ENCODE results near the gene TEK.
"Not testable (repeated sequence)": the region's sequence is repeated elsewhere in the genome, so short reads cannot be mapped to it uniquely, and the experiment has no call there.

Gene TEK

DNA sequence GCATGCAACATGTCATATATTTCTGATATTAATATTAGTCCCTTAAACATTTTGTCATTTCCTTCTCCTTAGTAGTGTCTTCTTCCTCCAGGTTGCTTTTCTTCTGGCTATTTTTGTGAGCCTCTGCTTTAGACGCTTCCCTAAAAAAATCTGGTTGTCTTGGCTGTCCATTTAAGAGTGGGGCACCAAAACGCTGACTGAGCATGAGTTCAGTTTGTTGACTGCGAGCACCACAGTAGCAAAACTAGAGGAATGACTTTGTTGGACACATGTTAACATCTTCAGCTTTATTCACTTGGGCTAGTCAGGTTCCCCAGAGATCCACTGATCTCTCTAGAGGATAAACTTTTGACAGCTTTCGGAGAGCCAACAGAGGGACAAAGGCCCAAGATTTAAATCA is 19.3 kb upstream of the TEK start:
- H3K27ac ChIP-seq (ENCODE audit: low read length): no peak overlapping the region
- H3K9ac ChIP-seq (ENCODE audit: low read depth, low read length): no peak overlapping the region
- no peaks in the 10 kb centered on the region for H3K36me3 ChIP-seq (ENCODE audit: insufficient read depth, low read length)
- no peak for TF ChIP-seq EZH2 (IDR thresholded peaks at IDR 0.05; ENCODE audit: borderline replicate concordance, low read depth, low read length, severe bottlenecking)
- no peaks in the 10 kb centered on the region for H3K79me2 ChIP-seq (ENCODE audit: insufficient read depth, low read length)
- no peaks in the 10 kb centered on the region for H3K4me1 ChIP-seq (ENCODE audit: insufficient read depth, low read length)
- no peaks in the 10 kb centered on the region for H3K27me3 ChIP-seq (ENCODE audit: insufficient read depth, low read length, poor library complexity)
- DNase-seq (no peak), ATAC-seq (ENCODE audit: insufficient read depth, low read depth) (no peak)
- no peak overlapping the region for H3K4me2 ChIP-seq (ENCODE audit: insufficient read depth, low read length)
- H2AFZ ChIP-seq (ENCODE audit: low read depth, low read length): no peak overlapping the region
- H4K20me1 ChIP-seq (ENCODE audit: insufficient read depth, low read length): no peaks in the 10 kb centered on the region
- no peaks in the 10 kb centered on the region for H3K9me3 ChIP-seq (ENCODE audit: insufficient read depth, low read length, severe bottlenecking)
- H3K4me3 ChIP-seq (ENCODE audit: low read depth in 1 of 2, low read length in 2 of 2): no peak overlapping the region

DNA sequence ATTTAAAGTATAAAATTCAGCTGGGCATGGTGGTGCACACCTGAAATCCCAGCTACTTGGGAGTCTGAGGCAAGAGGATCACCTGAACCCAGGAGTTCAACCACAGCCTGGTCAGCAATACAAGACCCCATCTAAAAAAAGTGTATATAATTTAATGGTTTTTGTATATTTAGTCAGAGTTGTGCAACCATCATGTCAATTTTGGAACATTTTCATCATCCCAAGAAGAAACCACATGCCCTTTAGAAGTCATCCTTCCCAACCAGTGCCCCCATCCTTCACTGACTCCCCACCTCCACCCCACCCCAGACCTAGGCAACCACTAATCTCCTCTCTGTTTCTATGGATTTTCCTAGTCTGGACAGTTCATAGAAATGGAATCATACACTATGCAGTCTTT is 18.8 kb upstream of the TEK start:
- Histone ChIP-seq H3K9me3 (ENCODE audit: insufficient read depth, low read length, severe bottlenecking) (no peaks in the 10 kb centered on the region), H3K79me2 (ENCODE audit: insufficient read depth, low read length) (no peaks in the 10 kb centered on the region), H2AFZ (ENCODE audit: low read depth, low read length) (no peak overlapping the region), H3K27me3 (ENCODE audit: insufficient read depth, low read length, poor library complexity) (no peaks in the 10 kb centered on the region), H3K27ac (ENCODE audit: low read length) (no peak overlapping the region), H3K4me3 (ENCODE audit: low read depth in 1 of 2, low read length in 2 of 2) (no peak overlapping the region), H3K9ac (ENCODE audit: low read depth, low read length) (no peak overlapping the region), H3K36me3 (ENCODE audit: insufficient read depth, low read length) (no peaks in the 10 kb centered on the region), H3K4me1 (ENCODE audit: insufficient read depth, low read length) (no peaks in the 10 kb centered on the region), H4K20me1 (ENCODE audit: insufficient read depth, low read length) (no peaks in the 10 kb centered on the region), H3K4me2 (ENCODE audit: insufficient read depth, low read length) (no peak overlapping the region)
- DNase-seq: no peak
- TF ChIP-seq, protein P1, sequence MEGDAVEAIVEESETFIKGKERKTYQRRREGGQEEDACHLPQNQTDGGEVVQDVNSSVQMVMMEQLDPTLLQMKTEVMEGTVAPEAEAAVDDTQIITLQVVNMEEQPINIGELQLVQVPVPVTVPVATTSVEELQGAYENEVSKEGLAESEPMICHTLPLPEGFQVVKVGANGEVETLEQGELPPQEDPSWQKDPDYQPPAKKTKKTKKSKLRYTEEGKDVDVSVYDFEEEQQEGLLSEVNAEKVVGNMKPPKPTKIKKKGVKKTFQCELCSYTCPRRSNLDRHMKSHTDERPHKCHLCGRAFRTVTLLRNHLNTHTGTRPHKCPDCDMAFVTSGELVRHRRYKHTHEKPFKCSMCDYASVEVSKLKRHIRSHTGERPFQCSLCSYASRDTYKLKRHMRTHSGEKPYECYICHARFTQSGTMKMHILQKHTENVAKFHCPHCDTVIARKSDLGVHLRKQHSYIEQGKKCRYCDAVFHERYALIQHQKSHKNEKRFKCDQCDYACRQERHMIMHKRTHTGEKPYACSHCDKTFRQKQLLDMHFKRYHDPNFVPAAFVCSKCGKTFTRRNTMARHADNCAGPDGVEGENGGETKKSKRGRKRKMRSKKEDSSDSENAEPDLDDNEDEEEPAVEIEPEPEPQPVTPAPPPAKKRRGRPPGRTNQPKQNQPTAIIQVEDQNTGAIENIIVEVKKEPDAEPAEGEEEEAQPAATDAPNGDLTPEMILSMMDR (IDR thresholded peaks at IDR 0.05; ENCODE audit: borderline replicate concordance, extremely low read depth, low read length, poor library complexity, severe bottlenecking): no peak
- TF ChIP-seq EZH2 (IDR thresholded peaks at IDR 0.05; ENCODE audit: borderline replicate concordance, low read depth, low read length, severe bottlenecking): no peak
- ATAC-seq (ENCODE audit: insufficient read depth, low read depth): no peak

DNA sequence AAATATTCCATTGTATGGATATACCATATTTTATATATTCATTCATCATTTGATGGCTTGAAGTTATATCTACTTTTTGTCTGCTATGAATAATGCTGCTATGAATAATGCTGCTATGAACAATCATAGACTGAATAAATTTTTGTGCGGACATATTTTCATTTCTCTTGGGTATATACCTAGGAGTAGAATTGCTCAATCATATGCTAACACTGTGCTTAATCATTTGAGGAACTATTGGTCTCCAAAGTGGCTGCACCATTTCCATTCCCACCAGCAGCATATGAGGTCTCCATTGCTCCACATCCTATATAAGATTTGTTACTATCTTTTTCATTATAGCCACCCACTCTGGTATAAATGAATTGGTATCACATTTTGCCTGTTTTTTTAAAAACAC is 18.3 kb upstream of the TEK start:
- Histone ChIP-seq H2AFZ (ENCODE audit: low read depth, low read length) (no peak overlapping the region), H3K4me2 (ENCODE audit: insufficient read depth, low read length) (no peak overlapping the region), H3K27me3 (ENCODE audit: insufficient read depth, low read length, poor library complexity) (no peaks in the 10 kb centered on the region), H3K36me3 (ENCODE audit: insufficient read depth, low read length) (no peaks in the 10 kb centered on the region), H4K20me1 (ENCODE audit: insufficient read depth, low read length) (no peaks in the 10 kb centered on the region), H3K9me3 (ENCODE audit: insufficient read depth, low read length, severe bottlenecking) (no peaks in the 10 kb centered on the region), H3K79me2 (ENCODE audit: insufficient read depth, low read length) (no peaks in the 10 kb centered on the region), H3K4me3 (ENCODE audit: low read depth in 1 of 2, low read length in 2 of 2) (no peak overlapping the region), H3K4me1 (ENCODE audit: insufficient read depth, low read length) (no peaks in the 10 kb centered on the region), H3K9ac (ENCODE audit: low read depth, low read length) (no peak overlapping the region), H3K27ac (ENCODE audit: low read length) (no peak overlapping the region)
- TF ChIP-seq, protein P1 (IDR thresholded peaks at IDR 0.05; ENCODE audit: borderline replicate concordance, extremely low read depth, low read length, poor library complexity, severe bottlenecking): no peak
- TF ChIP-seq EZH2 (IDR thresholded peaks at IDR 0.05; ENCODE audit: borderline replicate concordance, low read depth, low read length, severe bottlenecking): no peak
- DNase-seq (no peak), ATAC-seq (ENCODE audit: insufficient read depth, low read depth) (no peak)

DNA sequence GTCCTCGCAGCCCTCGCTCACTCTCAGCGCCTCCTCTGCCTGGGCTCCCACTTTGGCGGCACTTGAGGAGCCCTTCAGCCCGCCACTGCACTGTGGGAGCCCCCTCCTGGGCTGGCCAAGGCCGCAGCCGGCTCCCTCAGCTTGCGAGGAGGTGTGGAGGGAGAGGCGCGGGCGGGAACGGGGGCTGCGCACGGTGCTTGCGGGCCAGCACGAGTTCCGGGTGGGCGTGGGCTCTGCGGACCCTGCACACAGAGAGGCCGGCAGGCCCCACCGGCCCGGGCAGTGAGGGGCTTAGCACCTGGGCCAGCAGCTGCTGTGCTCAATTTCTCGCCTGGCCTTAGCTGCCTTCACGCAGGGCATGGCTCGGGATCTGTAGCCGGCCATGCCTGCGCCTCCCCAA is 16.5 kb upstream of the TEK start:
- H3K79me2 ChIP-seq (ENCODE audit: insufficient read depth, low read length); ATAC-seq (ENCODE audit: insufficient read depth, low read depth); H2AFZ ChIP-seq (ENCODE audit: low read depth, low read length); H3K4me3 ChIP-seq (ENCODE audit: low read depth in 1 of 2, low read length in 2 of 2); H3K4me2 ChIP-seq (ENCODE audit: insufficient read depth, low read length); H3K4me1 ChIP-seq (ENCODE audit: insufficient read depth, low read length); H3K9ac ChIP-seq (ENCODE audit: low read depth, low read length); H3K9me3 ChIP-seq (ENCODE audit: insufficient read depth, low read length, severe bottlenecking); H3K27me3 ChIP-seq (ENCODE audit: insufficient read depth, low read length, poor library complexity); DNase-seq; H3K36me3 ChIP-seq (ENCODE audit: insufficient read depth, low read length); H3K27ac ChIP-seq (ENCODE audit: low read length); H4K20me1 ChIP-seq (ENCODE audit: insufficient read depth, low read length): not testable (repeated sequence)

DNA sequence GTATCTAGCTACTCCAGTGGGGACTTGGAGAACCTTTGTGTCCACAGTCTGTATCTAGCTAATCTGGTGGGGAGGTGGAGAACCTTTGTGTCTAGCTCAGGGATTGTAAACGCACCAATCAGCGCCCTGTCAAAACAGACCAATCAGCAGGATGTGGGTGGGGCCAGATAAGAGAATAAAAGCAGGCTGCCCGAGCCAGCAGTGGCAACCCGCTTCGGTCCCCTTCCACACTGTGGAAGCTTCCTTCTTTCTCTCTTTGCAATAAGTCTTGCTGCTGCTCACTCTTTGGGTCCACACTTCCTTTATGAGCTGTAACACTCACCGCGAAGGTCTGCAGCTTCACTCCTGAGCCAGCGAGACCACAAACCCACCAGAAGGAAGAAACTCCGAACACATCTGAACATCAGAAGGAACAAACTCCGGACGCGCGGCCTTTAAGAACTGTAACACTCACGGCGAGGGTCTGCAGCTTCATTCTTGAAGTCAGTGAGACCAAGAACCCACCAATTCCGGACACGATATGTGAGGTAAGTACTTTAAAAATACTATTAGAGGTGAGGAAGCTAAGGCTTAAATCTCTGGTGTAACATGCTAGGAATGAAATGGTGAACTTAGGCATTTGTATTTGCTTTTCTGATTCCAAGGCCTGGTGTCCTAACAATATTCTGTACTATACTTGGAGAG is 15.5 kb upstream of the TEK start:
- H4K20me1 ChIP-seq (ENCODE audit: insufficient read depth, low read length); H3K79me2 ChIP-seq (ENCODE audit: insufficient read depth, low read length); H3K9ac ChIP-seq (ENCODE audit: low read depth, low read length); H3K4me3 ChIP-seq (ENCODE audit: low read depth in 1 of 2, low read length in 2 of 2); H3K4me2 ChIP-seq (ENCODE audit: insufficient read depth, low read length); H2AFZ ChIP-seq (ENCODE audit: low read depth, low read length); H3K4me1 ChIP-seq (ENCODE audit: insufficient read depth, low read length); H3K9me3 ChIP-seq (ENCODE audit: insufficient read depth, low read length, severe bottlenecking); H3K27me3 ChIP-seq (ENCODE audit: insufficient read depth, low read length, poor library complexity); H3K36me3 ChIP-seq (ENCODE audit: insufficient read depth, low read length); DNase-seq; H3K27ac ChIP-seq (ENCODE audit: low read length); ATAC-seq (ENCODE audit: insufficient read depth, low read depth): not testable (repeated sequence)

All from DND-41 (cell line).